Loucy (cell line): Measurements from ENCODE around the gene GFPT2.

Experiments used
- EZH2phosphoT487 ChIP-seq: fragments of 200-600 bp; IDR thresholded peaks from 2 replicates; pipeline ENCODE4 v1.6.1; 2018; ENCODE audit warnings: antibody characterized with exemption, mild to moderate bottlenecking, moderate library complexity, borderline replicate concordance
- TF ChIP-seq, protein P1 (sequence below): fragments of 200-600 bp; sonication (generic); conservative IDR thresholded peaks from 2 replicates; pipeline ENCODE4 v1.5.1; 2014; ENCODE audit warnings: mild to moderate bottlenecking, antibody characterized with exemption, low read length

DNA sequence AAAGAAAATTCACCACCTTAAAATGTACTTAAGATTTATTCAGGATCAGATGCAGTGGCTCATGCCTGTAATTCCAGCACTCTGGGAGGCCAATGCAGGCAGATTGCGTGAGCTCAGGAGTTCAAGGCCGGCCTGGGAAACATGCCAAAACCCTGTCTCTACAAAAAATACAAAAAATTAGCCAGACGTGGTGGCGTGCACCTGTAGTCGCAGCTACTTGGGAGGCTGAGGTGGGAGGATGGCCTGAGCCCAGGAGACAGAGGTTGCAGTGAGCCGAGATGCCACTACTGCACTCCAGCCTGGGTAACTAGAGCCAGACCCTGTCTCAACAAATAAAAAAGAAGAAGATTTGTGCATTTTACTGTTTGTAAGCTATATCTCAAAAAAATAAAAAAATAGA lies 34.7 kb upstream of the GFPT2 start:
- TF ChIP-seq, protein P1, sequence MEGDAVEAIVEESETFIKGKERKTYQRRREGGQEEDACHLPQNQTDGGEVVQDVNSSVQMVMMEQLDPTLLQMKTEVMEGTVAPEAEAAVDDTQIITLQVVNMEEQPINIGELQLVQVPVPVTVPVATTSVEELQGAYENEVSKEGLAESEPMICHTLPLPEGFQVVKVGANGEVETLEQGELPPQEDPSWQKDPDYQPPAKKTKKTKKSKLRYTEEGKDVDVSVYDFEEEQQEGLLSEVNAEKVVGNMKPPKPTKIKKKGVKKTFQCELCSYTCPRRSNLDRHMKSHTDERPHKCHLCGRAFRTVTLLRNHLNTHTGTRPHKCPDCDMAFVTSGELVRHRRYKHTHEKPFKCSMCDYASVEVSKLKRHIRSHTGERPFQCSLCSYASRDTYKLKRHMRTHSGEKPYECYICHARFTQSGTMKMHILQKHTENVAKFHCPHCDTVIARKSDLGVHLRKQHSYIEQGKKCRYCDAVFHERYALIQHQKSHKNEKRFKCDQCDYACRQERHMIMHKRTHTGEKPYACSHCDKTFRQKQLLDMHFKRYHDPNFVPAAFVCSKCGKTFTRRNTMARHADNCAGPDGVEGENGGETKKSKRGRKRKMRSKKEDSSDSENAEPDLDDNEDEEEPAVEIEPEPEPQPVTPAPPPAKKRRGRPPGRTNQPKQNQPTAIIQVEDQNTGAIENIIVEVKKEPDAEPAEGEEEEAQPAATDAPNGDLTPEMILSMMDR, result no peak
- no peak for TF ChIP-seq EZH2phosphoT487
